K562 (cell line): ENCODE results near the gene HPSE2.

ENCODE experiments used
- ESRRB ChIP-seq: fragments of 250-450 bp; sonication (Bioruptor Pico); IDR thresholded peaks from 2 replicates; pipeline ENCODE4 v1.5.0; 2020; ENCODE audit warnings: mild to moderate bottlenecking, moderate library complexity, borderline replicate concordance
- EZH2 ChIP-seq: IDR thresholded peaks from 2 replicates; pipeline ENCODE4 v1.6.1; 2012; ENCODE audit warnings: low read depth, mild to moderate bottlenecking, inconsistent platforms, low read length, borderline replicate concordance
- FOXM1 ChIP-seq, 2 experiments: fragments of 450-650 bp in 1 of 2; sonication (generic) in 1 of 2; formaldehyde crosslinking in 1 of 2; IDR thresholded peaks; 2 replicates each; pipeline versions ENCODE4 v1.6.1 to v1.9.0; 2017 to 2022; ENCODE audit warnings: low read depth in 2 of 2, mild to moderate bottlenecking in 2 of 2, missing genetic modification reagents in 1 of 2, moderate library complexity in 1 of 2
- KLF13 ChIP-seq: fragments of 450-650 bp; IDR thresholded peaks from 2 replicates; pipeline ENCODE4 v1.6.1; 2016; ENCODE audit warnings: missing genetic modification characterization, low read depth, mild to moderate bottlenecking, missing compliant biosample characterization, moderate library complexity, borderline replicate concordance
- NR1H2 ChIP-seq: sonication (generic); formaldehyde crosslinking; IDR thresholded peaks from 2 replicates; pipeline ENCODE4 v1.4.0; 2020; ENCODE audit warnings: mild to moderate bottlenecking, missing genetic modification reagents
- RAD51 ChIP-seq: fragments of 450-650 bp; IDR thresholded peaks from 2 replicates; pipeline ENCODE4 v1.7.1; 2016; ENCODE audit warnings: low read depth, mild to moderate bottlenecking, borderline replicate concordance
- RBBP5 ChIP-seq: fragments of 200-600 bp; sonication (generic); IDR thresholded peaks from 2 replicates; pipeline ENCODE4 v1.6.1; 2012; ENCODE audit warnings: borderline replicate concordance, mild to moderate bottlenecking, low read length, control low read depth, inconsistent platforms; ENCODE audit not compliant: insufficient read depth, poor library complexity, severe bottlenecking
- SRSF7 ChIP-seq: fragments of 200-400 bp; formaldehyde crosslinking; optimal IDR thresholded peaks from 2 replicates; pipeline ENCODE3; 2017; ENCODE audit warnings: mild to moderate bottlenecking, low read depth, low read length
- ZBTB8A ChIP-seq: fragments of 450-650 bp; IDR thresholded peaks from 2 replicates; pipeline ENCODE4 v1.6.1; 2018; ENCODE audit warnings: mild to moderate bottlenecking, moderate library complexity; ENCODE audit not compliant: partially characterized antibody
- ZNF217 ChIP-seq: sonication (generic); formaldehyde crosslinking; IDR thresholded peaks from 2 replicates; pipeline ENCODE4 v1.8.0; 2022; ENCODE audit warnings: mild to moderate bottlenecking, missing genetic modification reagents
- ZNF561 ChIP-seq: fragments of 450-650 bp; formaldehyde crosslinking; conservative IDR thresholded peaks from 2 replicates; pipeline ENCODE4 v1.4.0; 2020; ENCODE audit warnings: mild to moderate bottlenecking, moderate library complexity
- TF ChIP-seq, protein P1 (sequence below), 3 experiments: IDR thresholded peaks in 2 of 3; conservative IDR thresholded peaks in 1 of 3; 2 replicates each; pipeline ENCODE4 v1.5.1; 2011 to 2012; ENCODE audit warnings: low read length in 3 of 3, mild to moderate bottlenecking in 3 of 3, control low read depth in 2 of 3, improper control_type of control experiment in 1 of 3, inconsistent platforms in 1 of 3, low read depth in 1 of 3, mixed read lengths in 1 of 3, moderate library complexity in 1 of 3; ENCODE audit not compliant: insufficient read depth in 2 of 3
- TF ChIP-seq, protein P2 (sequence below): fragments of 250-450 bp; sonication (Bioruptor Pico); IDR thresholded peaks from 2 replicates; pipeline ENCODE4 v1.9.0; 2021; ENCODE audit warnings: mild to moderate bottlenecking
- TF ChIP-seq, protein P3 (sequence below): sonication (generic); formaldehyde crosslinking; IDR thresholded peaks from 2 replicates; pipeline ENCODE4 v1.8.1; 2023; ENCODE audit warnings: mild to moderate bottlenecking, missing genetic modification reagents

DNA sequence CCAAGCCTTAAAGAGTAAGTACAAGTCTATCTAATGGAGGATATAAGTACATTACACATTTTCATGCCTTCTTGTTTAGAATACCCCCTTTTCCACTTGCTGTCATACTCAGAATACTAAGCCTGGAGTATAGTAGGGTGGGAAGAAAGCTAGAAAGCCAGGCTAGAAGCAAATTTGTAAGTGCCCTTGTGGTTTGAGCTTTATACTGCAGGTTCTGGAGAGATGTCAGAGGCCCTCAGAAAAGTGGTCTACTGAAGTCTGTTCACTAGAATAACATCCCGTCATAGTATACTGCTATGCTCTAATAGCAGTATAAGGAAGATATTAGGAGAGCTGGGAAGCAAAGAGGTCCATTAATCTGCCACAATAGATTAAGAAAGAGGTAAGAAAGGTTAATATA is 62.7 kb downstream of the HPSE2 start:
- TF ChIP-seq, protein P1, sequence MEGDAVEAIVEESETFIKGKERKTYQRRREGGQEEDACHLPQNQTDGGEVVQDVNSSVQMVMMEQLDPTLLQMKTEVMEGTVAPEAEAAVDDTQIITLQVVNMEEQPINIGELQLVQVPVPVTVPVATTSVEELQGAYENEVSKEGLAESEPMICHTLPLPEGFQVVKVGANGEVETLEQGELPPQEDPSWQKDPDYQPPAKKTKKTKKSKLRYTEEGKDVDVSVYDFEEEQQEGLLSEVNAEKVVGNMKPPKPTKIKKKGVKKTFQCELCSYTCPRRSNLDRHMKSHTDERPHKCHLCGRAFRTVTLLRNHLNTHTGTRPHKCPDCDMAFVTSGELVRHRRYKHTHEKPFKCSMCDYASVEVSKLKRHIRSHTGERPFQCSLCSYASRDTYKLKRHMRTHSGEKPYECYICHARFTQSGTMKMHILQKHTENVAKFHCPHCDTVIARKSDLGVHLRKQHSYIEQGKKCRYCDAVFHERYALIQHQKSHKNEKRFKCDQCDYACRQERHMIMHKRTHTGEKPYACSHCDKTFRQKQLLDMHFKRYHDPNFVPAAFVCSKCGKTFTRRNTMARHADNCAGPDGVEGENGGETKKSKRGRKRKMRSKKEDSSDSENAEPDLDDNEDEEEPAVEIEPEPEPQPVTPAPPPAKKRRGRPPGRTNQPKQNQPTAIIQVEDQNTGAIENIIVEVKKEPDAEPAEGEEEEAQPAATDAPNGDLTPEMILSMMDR (IDR thresholded peaks at IDR 0.05 in 2 of 3, conservative IDR thresholded peaks at IDR 0.05 in 1 of 3; ENCODE audit: insufficient read depth in 2 of 3, low read depth in 1 of 3, low read length in 3 of 3) = no peak
- TF ChIP-seq SRSF7 (no peak), ZNF561 (CRISPR knock-in tag) (no peak), RBBP5 (no peak), ESRRB (CRISPR knock-in tag) (no peak), RAD51 (no peak), FOXM1 (IDR thresholded peaks at IDR 0.05; ENCODE audit: low read depth) (no peak), FOXM1 (CRISPR knock-in tag; IDR thresholded peaks at IDR 0.05; ENCODE audit: low read depth) (no peak), KLF13 (tag) (no peak), ZBTB8A (no peak), EZH2 (no peak), NR1H2 (CRISPR knock-in tag) (no peak), ZNF217 (CRISPR knock-in tag) (no peak)
- TF ChIP-seq, protein P2, sequence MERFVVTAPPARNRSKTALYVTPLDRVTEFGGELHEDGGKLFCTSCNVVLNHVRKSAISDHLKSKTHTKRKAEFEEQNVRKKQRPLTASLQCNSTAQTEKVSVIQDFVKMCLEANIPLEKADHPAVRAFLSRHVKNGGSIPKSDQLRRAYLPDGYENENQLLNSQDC (CRISPR knock-in tag) = no peak
- TF ChIP-seq, protein P3, sequence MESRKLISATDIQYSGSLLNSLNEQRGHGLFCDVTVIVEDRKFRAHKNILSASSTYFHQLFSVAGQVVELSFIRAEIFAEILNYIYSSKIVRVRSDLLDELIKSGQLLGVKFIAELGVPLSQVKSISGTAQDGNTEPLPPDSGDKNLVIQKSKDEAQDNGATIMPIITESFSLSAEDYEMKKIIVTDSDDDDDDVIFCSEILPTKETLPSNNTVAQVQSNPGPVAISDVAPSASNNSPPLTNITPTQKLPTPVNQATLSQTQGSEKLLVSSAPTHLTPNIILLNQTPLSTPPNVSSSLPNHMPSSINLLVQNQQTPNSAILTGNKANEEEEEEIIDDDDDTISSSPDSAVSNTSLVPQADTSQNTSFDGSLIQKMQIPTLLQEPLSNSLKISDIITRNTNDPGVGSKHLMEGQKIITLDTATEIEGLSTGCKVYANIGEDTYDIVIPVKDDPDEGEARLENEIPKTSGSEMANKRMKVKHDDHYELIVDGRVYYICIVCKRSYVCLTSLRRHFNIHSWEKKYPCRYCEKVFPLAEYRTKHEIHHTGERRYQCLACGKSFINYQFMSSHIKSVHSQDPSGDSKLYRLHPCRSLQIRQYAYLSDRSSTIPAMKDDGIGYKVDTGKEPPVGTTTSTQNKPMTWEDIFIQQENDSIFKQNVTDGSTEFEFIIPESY (CRISPR knock-in tag) = no peak
